Measurements from ENCODE around the gene CELSR1. TPM values are rescaled to one million over a fixed set of nuclear protein-coding genes. Genes with fewer than 3 reads are reported as not detected.

The CELSR1 gene
- total RNA-seq, 1 experiment from 2014 or later: 22.6 TPM

DNA sequence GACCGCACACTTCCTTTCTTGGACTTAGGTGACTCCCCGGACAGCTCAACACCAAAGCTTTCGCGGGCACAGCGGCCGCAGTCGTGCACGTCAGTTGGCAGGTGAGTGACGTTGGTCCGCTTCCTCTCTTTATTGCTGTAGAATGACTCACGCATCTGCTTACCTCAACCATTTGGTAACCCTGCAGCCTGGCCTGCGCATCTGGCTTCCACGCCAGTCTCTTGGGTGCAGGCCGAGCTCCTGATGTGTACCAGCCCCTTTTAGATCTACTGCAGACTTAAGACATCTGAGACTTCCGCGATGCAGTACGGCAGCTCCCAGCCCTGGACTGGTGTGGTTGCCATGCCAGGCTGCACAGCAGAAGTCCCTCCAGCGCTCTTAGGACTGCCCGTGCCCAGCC, 214.3 kb downstream of the CELSR1 start:
- DNase-seq: no peak
- Histone ChIP-seq H3T11ph (ENCODE audit: low read length) (no peak overlapping the region), H3K4me2 (ENCODE audit: insufficient read depth, insufficient read length, low read length) (no peak overlapping the region), H2BK120ac (ENCODE audit: low read depth, low read length, poor library complexity, severe bottlenecking) (no peak overlapping the region), H2AK5ac (ENCODE audit: insufficient read length, low read length) (no peak overlapping the region), H3K79me1 (ENCODE audit: insufficient read depth, low read depth, low read length, poor library complexity, severe bottlenecking) (no peaks in the 10 kb centered on the region), H3K56ac (ENCODE audit: insufficient read length, low read depth, low read length) (no peak overlapping the region), H2AFZ (ENCODE audit: low read length) (no peak overlapping the region), H3K9ac (ENCODE audit: extremely low read depth, insufficient read length, low read length) (no peak overlapping the region), H2BK12ac (ENCODE audit: insufficient read length, low read depth, low read length) (no peak overlapping the region), H2BK20ac (ENCODE audit: low read depth, low read length, poor library complexity, severe bottlenecking) (no peak overlapping the region), H4K20me1 (ENCODE audit: control insufficient read depth, insufficient read depth, insufficient read length) (no peaks in the 10 kb centered on the region), H4K91ac (ENCODE audit: insufficient read length, low read depth, low read length) (no peak overlapping the region), H2BK5ac (ENCODE audit: insufficient read length, low read length) (no peak overlapping the region), H3K23me2 (ENCODE audit: insufficient read length, low read depth, low read length, poor library complexity, severe bottlenecking) (no peaks in the 10 kb centered on the region), H3K4ac (ENCODE audit: low read depth, low read length) (no peak overlapping the region), H3K79me2 (ENCODE audit: insufficient read depth, low read length) (no peaks in the 10 kb centered on the region), H3K18ac (ENCODE audit: insufficient read length, low read depth, low read length) (no peak overlapping the region), H3K9me3 (ENCODE audit: control insufficient read depth, low read depth, low read length) (no peaks in the 10 kb centered on the region), H4K8ac (replicated peaks; ENCODE audit: insufficient read length, low read depth, low read length) (no peak overlapping the region), H3K27me3 (ENCODE audit: insufficient read depth, low read length) (no peaks in the 10 kb centered on the region), H4K5ac (ENCODE audit: insufficient read length, low read depth, low read length) (no peak overlapping the region), H3K27ac (ENCODE audit: insufficient read length, low read depth, low read length) (no peak overlapping the region), H2BK15ac (ENCODE audit: low read depth, low read length) (no peak overlapping the region), H3K4me1 (ENCODE audit: insufficient read depth, low read length) (no peaks in the 10 kb centered on the region), H3K14ac (ENCODE audit: insufficient read depth, low read length) (no peak overlapping the region), H3K23ac (ENCODE audit: insufficient read length, low read depth, low read length) (no peak overlapping the region)
- Mint-ChIP-seq H3K36me3 (ENCODE audit: insufficient read depth in 1 of 3, low read depth in 3 of 3) (peaks cover 35 to 87% (median 79%) of the 10 kb centered on the region in 3 experiments), H3K4me3 (no peak overlapping the region), H3K4me1 (no peaks in the 10 kb centered on the region), H3K9me3 (no peaks in the 10 kb centered on the region), H3K27me3 (ENCODE audit: low read depth) (no peaks in the 10 kb centered on the region), H3K27ac (0 out of 7 replicates have a peak overlapping the region, but pooled peaks of 1 of the 3 experiments have one; percentile 64)
- TF ChIP-seq CTCF (conservative IDR thresholded peaks at IDR 0.05): no peak
- WGBS (ENCODE audit: extremely low coverage, insufficient read length, low lambda C conversion rate): no CpG with 5 or more reads among the region's 19 CpGs

Data from H9 (cell line).